GM12878 (cell line): Measurements from ENCODE around the gene LIN7B. TPM values are rescaled to one million over a fixed set of nuclear protein-coding genes. Genes with fewer than 3 reads are reported as not detected.

Experiments
- ATAC-seq: fragments of 200-7000 bp; cut with Tn5 transposase; 3 replicates; pipeline ENCODE4 v1.9.1; 2020; ENCODE audit warnings: mild to moderate bottlenecking, moderate library complexity
- BruUV-seq: library from RNA; stranded (reverse); fragments of 400-500 nt; replicated peaks from 2 replicates; lab custom pipeline; 2021; lab: Mats Ljungman, UMichigan
- CTCF ChIA-PET: fragments of 300-600 bp; sonication (Branson Sonifier 250); formaldehyde crosslinking; extraction: SDS; loops from one replicate; lab custom pipeline; 2021; ENCODE audit warnings: inconsistent platforms; lab: Yijun Ruan, JAX
- POLR2A ChIA-PET: fragments of 350-600 bp; formaldehyde crosslinking; extraction: SDS; loops from one replicate; lab custom pipeline; 2021; ENCODE audit warnings: inconsistent platforms; lab: Charles Lee
- RAD21 ChIA-PET: fragments of 300-600 bp; sonication (Branson Sonifier 250); formaldehyde crosslinking; loops from one replicate; lab custom pipeline; 2023; ENCODE audit warnings: antibody characterized with exemption; ENCODE audit not compliant: unreplicated experiment; lab: Charles Lee
- SMC1A ChIA-PET: fragments of 300-600 bp; sonication (Branson Sonifier 250); formaldehyde crosslinking; loops from one replicate; lab custom pipeline; 2023; ENCODE audit not compliant: unreplicated experiment, uncharacterized antibody; lab: Charles Lee
- DNase-seq: peaks from one replicate; pipeline ENCODE4 v3.0.0-alpha.2; 2011; ENCODE audit warnings: low read depth, low spot score
- FAIRE-seq: peaks from 3 replicates; lab custom pipeline; 2011; peaks lifted over from hg19 to GRCh38; lab: Jason Lieb, UNC
- H2AFZ ChIP-seq: 2 replicates; pipeline ENCODE4 v1.6.0; 2011; ENCODE audit warnings: low read depth, low read length, control low read depth; ENCODE audit not compliant: control insufficient read depth
- H3K27ac ChIP-seq: 2 replicates; pipeline ENCODE4 v1.5.1; 2011; ENCODE audit warnings: control low read depth; ENCODE audit not compliant: control insufficient read depth, insufficient read depth
- H3K27me3 ChIP-seq, 2 experiments: replicated peaks in 1 of 2; 2 replicates each; pipeline versions ENCODE4 v1.6.0 to v1.6.1; 2011; ENCODE audit warnings: low read length in 1 of 2; ENCODE audit not compliant: control insufficient read depth in 2 of 2, insufficient read depth in 2 of 2
- H3K36me3 ChIP-seq, 2 experiments: 2 replicates each; pipeline ENCODE4 v1.5.1; 2011; ENCODE audit warnings: low read length in 1 of 2; ENCODE audit not compliant: control insufficient read depth in 2 of 2, insufficient read depth in 2 of 2
- H3K4me1 ChIP-seq: 2 replicates; pipeline ENCODE4 v1.6.1; 2011; ENCODE audit warnings: mild to moderate bottlenecking, low read length, moderate library complexity, mixed read lengths; ENCODE audit not compliant: control insufficient read depth, insufficient read depth
- H3K4me2 ChIP-seq: 2 replicates; pipeline ENCODE4 v1.6.0; 2011; ENCODE audit warnings: control low read depth; ENCODE audit not compliant: control insufficient read depth, insufficient read depth
- H3K4me3 ChIP-seq: fragments of 200-600 bp; sonication (generic); 2 replicates; pipeline ENCODE4 v1.5.1; 2016
- H3K79me2 ChIP-seq: 2 replicates; pipeline ENCODE4 v1.6.0; 2011; ENCODE audit warnings: low read length; ENCODE audit not compliant: control insufficient read depth, insufficient read depth
- H3K9ac ChIP-seq: 2 replicates; pipeline ENCODE4 v1.8.0; 2011; ENCODE audit warnings: low read length, control low read depth, mixed read lengths; ENCODE audit not compliant: control insufficient read depth, insufficient read depth
- H3K9me3 ChIP-seq: replicated peaks from 3 replicates; pipeline ENCODE4 v1.5.1; 2011; ENCODE audit warnings: mild to moderate bottlenecking, low read length; ENCODE audit not compliant: control insufficient read depth, insufficient read depth
- H4K20me1 ChIP-seq: 2 replicates; pipeline ENCODE4 v1.6.0; 2011; ENCODE audit not compliant: control insufficient read depth, insufficient read depth
- DPF2 ChIP-seq: fragments of 450-650 bp; IDR thresholded peaks from 2 replicates; pipeline ENCODE4 v1.6.1; 2017; ENCODE audit warnings: mild to moderate bottlenecking
- EGR1 ChIP-seq, 2 experiments: IDR thresholded peaks; 1 replicate in 1 of 2; 2 replicates in 1 of 2; pipeline ENCODE4 v1.6.1; 2011 to 2012; ENCODE audit warnings: low read depth in 2 of 2, low read length in 2 of 2, borderline replicate concordance in 1 of 2, mild to moderate bottlenecking in 1 of 2, moderate library complexity in 1 of 2
- GABPA ChIP-seq: IDR thresholded peaks from 2 replicates; pipeline ENCODE4 v1.6.1; 2014; ENCODE audit warnings: antibody characterized with exemption, low read depth, mild to moderate bottlenecking, inconsistent platforms
- HDGF ChIP-seq: fragments of 450-650 bp; IDR thresholded peaks from 2 replicates; pipeline ENCODE4 v1.6.1; 2016; ENCODE audit warnings: antibody characterized with exemption
- IKZF2 ChIP-seq, 2 experiments: fragments of 450-650 bp; IDR thresholded peaks; 2 replicates each; pipeline ENCODE4 v1.6.1; 2017; ENCODE audit warnings: mild to moderate bottlenecking in 2 of 2, moderate library complexity in 2 of 2
- LARP7 ChIP-seq: fragments of 450-650 bp; IDR thresholded peaks from 2 replicates; pipeline ENCODE4 v1.6.1; 2017; ENCODE audit warnings: mild to moderate bottlenecking
- NR2C2 ChIP-seq: IDR thresholded peaks from 2 replicates; pipeline ENCODE4 v1.6.1; 2011; ENCODE audit warnings: borderline replicate concordance, low read depth; ENCODE audit not compliant: control insufficient read depth, insufficient read length
- SRF ChIP-seq, 2 experiments: IDR thresholded peaks; 2 replicates each; pipeline ENCODE4 v1.6.1; 2011; ENCODE audit warnings: low read depth in 2 of 2, low read length in 2 of 2, mild to moderate bottlenecking in 1 of 2, moderate library complexity in 1 of 2
- SUPT20H ChIP-seq: IDR thresholded peaks from 2 replicates; pipeline ENCODE4 v1.6.1; 2011; ENCODE audit warnings: low read depth, mild to moderate bottlenecking, low read length, moderate library complexity, borderline replicate concordance; ENCODE audit not compliant: control insufficient read depth
- WRNIP1 ChIP-seq: IDR thresholded peaks from 2 replicates; pipeline ENCODE4 v1.6.1; 2011; ENCODE audit warnings: low read depth, low read length, improper control_type of control experiment, borderline replicate concordance
- YBX1 ChIP-seq: fragments of 450-650 bp; IDR thresholded peaks from 2 replicates; pipeline ENCODE4 v1.6.1; 2016; ENCODE audit warnings: antibody characterized with exemption
- WGBS: methylation state at CpG from one replicate; pipeline ENCODE4 v1.1.6; 2016; ENCODE audit warnings: low lambda C conversion rate; ENCODE audit not compliant: insufficient replicate concordance, insufficient coverage; ENCODE audit errors: missing lambda C conversion rate; 5-methylcytosine and 5-hydroxymethylcytosine counted together
- in situ Hi-C: fragments of 300-500 bp; cut with MboI; formaldehyde crosslinking; loops from 9 replicates; pipeline ENCODE4 v1.14.3; 2018; ENCODE audit warnings: mixed read lengths
- intact Hi-C: fragments of 100-400 bp; cut with micrococcal nuclease; formaldehyde crosslinking; loops from one replicate; pipeline ENCODE4 v1.14.2; 2022; ENCODE audit not compliant: unreplicated experiment
- polyA plus RNA-seq, 11 experiments: library from polyadenylated mRNA; depleted of rRNA in 4 of 11; unstranded in 6 of 11; stranded (reverse) in 5 of 11; fragments of >200 nt; fragmentation: Nextera tagmentation in 4 of 11; fragmentation: Illumina TruSeq in 1 of 11; extraction: Ambion mirVana in 4 of 11; extraction: Trizol in 1 of 11; gene quantifications; 1 replicate in 1 of 11; 2 replicates in 10 of 11; pipeline versions ENCODE4 v1.2.1 to v1.2.3, GENCODE V29; 2011 to 2016; ENCODE audit warnings: inconsistent platforms in 2 of 11, missing spikeins in 2 of 11, low read depth in 1 of 11
- total RNA-seq, 4 experiments: library from RNA; depleted of rRNA in 3 of 4; stranded (reverse); fragments of >200 nt in 3 of 4; fragmentation: Illumina TruSeq in 1 of 4; extraction: Trizol in 1 of 4; gene quantifications; 2 replicates each; pipeline versions ENCODE4 v1.2.1 to v1.2.3, GENCODE V29; 2013 to 2021
- TF ChIP-seq, protein P1 (sequence below): IDR thresholded peaks from 2 replicates; pipeline ENCODE4 v1.6.1; 2012; ENCODE audit warnings: improper control_type of control experiment, low read depth, low read length; ENCODE audit not compliant: insufficient replicate concordance
- TF ChIP-seq, protein P2 (sequence below), 3 experiments: IDR thresholded peaks in 2 of 3; conservative IDR thresholded peaks in 1 of 3; 2 replicates each; pipeline ENCODE4 v1.5.1; 2011; ENCODE audit warnings: low read depth in 3 of 3, low read length in 3 of 3, mild to moderate bottlenecking in 3 of 3, control low read depth in 2 of 3, moderate library complexity in 2 of 3, inconsistent platforms in 1 of 3, mixed read lengths in 1 of 3; ENCODE audit not compliant: control insufficient read depth in 2 of 3, insufficient read depth in 1 of 3; ENCODE audit errors: extremely low read depth in 1 of 3

The LIN7B gene
- total and polyA plus RNA-seq, 10 of the 15 experiments (the other 5 are each of a cell fraction or from before 2014, with no cell fraction given): 0.15 to 3.5 (median 1.6) TPM; not detected in 2

DNA sequence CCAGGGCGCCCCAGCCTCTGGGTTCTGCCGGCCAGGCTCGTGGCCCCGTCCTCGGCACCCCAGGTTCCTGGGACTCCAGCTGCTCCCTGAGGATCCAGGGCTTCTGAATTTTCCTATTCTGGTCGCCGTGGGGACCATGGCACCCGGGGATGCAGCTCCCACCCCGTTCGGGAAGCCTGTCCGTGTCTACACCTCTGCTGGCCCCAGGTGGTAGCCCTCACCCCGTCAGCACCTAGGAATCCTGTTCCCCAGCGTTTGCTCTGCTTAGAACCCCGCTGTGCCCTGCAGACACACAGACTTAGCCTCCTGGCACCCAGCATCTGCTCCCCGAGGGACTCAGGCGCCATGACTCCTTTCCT is 6.1 kb downstream of the LIN7B start:
- H4K20me1 ChIP-seq: no peaks in the 10 kb centered on the region
- CTCF ChIA-PET: interaction anchor here (1.2 to 1.6 kb wide), 2 partner anchors 14 to 22 kb away, joined by 3 to 4 read pairs; no protein-coding TSS in a partner anchor
- TF ChIP-seq DPF2 (no peak), HDGF (no peak), WRNIP1 (no peak), EGR1 (IDR thresholded peaks at IDR 0.05; ENCODE audit: borderline replicate concordance in 1 of 2, low read depth in 2 of 2, low read length in 2 of 2) (no peak), LARP7 (no peak), IKZF2 (IDR thresholded peaks at IDR 0.05) (no peak), GABPA (no peak), SRF (IDR thresholded peaks at IDR 0.05; ENCODE audit: low read depth in 2 of 2, low read length in 2 of 2) (no peak), NR2C2 (no peak), YBX1 (no peak), SUPT20H (no peak)
- TF ChIP-seq, protein P1, sequence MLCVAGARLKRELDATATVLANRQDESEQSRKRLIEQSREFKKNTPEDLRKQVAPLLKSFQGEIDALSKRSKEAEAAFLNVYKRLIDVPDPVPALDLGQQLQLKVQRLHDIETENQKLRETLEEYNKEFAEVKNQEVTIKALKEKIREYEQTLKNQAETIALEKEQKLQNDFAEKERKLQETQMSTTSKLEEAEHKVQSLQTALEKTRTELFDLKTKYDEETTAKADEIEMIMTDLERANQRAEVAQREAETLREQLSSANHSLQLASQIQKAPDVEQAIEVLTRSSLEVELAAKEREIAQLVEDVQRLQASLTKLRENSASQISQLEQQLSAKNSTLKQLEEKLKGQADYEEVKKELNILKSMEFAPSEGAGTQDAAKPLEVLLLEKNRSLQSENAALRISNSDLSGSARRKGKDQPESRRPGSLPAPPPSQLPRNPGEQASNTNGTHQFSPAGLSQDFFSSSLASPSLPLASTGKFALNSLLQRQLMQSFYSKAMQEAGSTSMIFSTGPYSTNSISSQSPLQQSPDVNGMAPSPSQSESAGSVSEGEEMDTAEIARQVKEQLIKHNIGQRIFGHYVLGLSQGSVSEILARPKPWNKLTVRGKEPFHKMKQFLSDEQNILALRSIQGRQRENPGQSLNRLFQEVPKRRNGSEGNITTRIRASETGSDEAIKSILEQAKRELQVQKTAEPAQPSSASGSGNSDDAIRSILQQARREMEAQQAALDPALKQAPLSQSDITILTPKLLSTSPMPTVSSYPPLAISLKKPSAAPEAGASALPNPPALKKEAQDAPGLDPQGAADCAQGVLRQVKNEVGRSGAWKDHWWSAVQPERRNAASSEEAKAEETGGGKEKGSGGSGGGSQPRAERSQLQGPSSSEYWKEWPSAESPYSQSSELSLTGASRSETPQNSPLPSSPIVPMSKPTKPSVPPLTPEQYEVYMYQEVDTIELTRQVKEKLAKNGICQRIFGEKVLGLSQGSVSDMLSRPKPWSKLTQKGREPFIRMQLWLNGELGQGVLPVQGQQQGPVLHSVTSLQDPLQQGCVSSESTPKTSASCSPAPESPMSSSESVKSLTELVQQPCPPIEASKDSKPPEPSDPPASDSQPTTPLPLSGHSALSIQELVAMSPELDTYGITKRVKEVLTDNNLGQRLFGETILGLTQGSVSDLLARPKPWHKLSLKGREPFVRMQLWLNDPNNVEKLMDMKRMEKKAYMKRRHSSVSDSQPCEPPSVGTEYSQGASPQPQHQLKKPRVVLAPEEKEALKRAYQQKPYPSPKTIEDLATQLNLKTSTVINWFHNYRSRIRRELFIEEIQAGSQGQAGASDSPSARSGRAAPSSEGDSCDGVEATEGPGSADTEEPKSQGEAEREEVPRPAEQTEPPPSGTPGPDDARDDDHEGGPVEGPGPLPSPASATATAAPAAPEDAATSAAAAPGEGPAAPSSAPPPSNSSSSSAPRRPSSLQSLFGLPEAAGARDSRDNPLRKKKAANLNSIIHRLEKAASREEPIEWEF: no peak
- TF ChIP-seq, protein P2, sequence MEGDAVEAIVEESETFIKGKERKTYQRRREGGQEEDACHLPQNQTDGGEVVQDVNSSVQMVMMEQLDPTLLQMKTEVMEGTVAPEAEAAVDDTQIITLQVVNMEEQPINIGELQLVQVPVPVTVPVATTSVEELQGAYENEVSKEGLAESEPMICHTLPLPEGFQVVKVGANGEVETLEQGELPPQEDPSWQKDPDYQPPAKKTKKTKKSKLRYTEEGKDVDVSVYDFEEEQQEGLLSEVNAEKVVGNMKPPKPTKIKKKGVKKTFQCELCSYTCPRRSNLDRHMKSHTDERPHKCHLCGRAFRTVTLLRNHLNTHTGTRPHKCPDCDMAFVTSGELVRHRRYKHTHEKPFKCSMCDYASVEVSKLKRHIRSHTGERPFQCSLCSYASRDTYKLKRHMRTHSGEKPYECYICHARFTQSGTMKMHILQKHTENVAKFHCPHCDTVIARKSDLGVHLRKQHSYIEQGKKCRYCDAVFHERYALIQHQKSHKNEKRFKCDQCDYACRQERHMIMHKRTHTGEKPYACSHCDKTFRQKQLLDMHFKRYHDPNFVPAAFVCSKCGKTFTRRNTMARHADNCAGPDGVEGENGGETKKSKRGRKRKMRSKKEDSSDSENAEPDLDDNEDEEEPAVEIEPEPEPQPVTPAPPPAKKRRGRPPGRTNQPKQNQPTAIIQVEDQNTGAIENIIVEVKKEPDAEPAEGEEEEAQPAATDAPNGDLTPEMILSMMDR (IDR thresholded peaks at IDR 0.05 in 2 of 3, conservative IDR thresholded peaks at IDR 0.05 in 1 of 3; ENCODE audit: control insufficient read depth in 2 of 3, extremely low read depth in 1 of 3, insufficient read depth in 1 of 3, low read depth in 3 of 3, low read length in 3 of 3): no peak
- no peak for FAIRE-seq
- no peak overlapping the region for H3K9ac ChIP-seq
- no peak overlapping the region for H2AFZ ChIP-seq
- H3K4me1 ChIP-seq: peaks cover 8% of the 10 kb centered on the region; the same call in 1 of the 2 replicates
- no peak overlapping the region for H3K27ac ChIP-seq
- intact Hi-C loops (no loop called here), in situ Hi-C loops (no loop called here)
- WGBS: 7% methylated on average over 16 of the region's 16 CpGs
- BruUV-seq: no TSS peak
- POLR2A ChIA-PET: no interaction called here
- SMC1A ChIA-PET: no interaction called here
- no peaks in the 10 kb centered on the region for H3K79me2 ChIP-seq
- no peak for ATAC-seq
- H3K4me2 ChIP-seq: 0 out of 2 replicates have a peak overlapping the region, but pooled peaks have one; percentile 62
- peaks cover 7 to 8% of the 10 kb centered on the region in 2 experiments for H3K27me3 ChIP-seq
- no peaks in the 10 kb centered on the region for H3K9me3 ChIP-seq
- RAD21 ChIA-PET: no interaction called here
- no peak for DNase-seq
- no peak overlapping the region for H3K4me3 ChIP-seq
- no peaks in the 10 kb centered on the region for H3K36me3 ChIP-seq
